Endothelial cell of umbilical vein (primary cell): ENCODE results near the gene FAM3D. TPM values are rescaled to one million over a fixed set of nuclear protein-coding genes. Genes with fewer than 3 reads are reported as not detected.

ENCODE experiments used
- BruUV-seq: library from RNA; stranded (reverse); fragments of 400-500 nt; replicated peaks from 2 replicates; lab custom pipeline; 2021; lab: Mats Ljungman, UMichigan
- CTCF ChIA-PET: fragments of 300-600, 350-600 bp; sonication (Branson Sonifier 250); formaldehyde crosslinking; loops from one replicate; lab custom pipeline; 2021; ENCODE audit warnings: antibody characterized with exemption, inconsistent platforms; lab: Charles Lee
- POLR2A ChIA-PET: fragments of 300-600, 350-600 bp; sonication (Branson Sonifier 250); formaldehyde crosslinking; loops from one replicate; lab custom pipeline; 2021; ENCODE audit warnings: antibody characterized with exemption, inconsistent platforms; lab: Charles Lee
- DNase-seq: peaks from one replicate; pipeline ENCODE4 v3.0.0-alpha.2; 2011; ENCODE audit warnings: low read depth, low spot score
- FAIRE-seq: peaks from 2 replicates; lab custom pipeline; 2011; peaks lifted over from hg19 to GRCh38; lab: Jason Lieb, UNC
- H2AFZ ChIP-seq: 2 replicates; pipeline ENCODE4 v1.6.0; 2012; ENCODE audit warnings: low read depth, low read length, control low read depth, inconsistent platforms
- H3K27ac ChIP-seq: 2 replicates; pipeline ENCODE4 v1.5.1; 2011; ENCODE audit warnings: low read depth, mild to moderate bottlenecking, control low read depth, low read length, moderate library complexity; ENCODE audit not compliant: insufficient read depth
- H3K27me3 ChIP-seq, 2 experiments: 2 replicates each; pipeline versions ENCODE4 v1.6.0 to v1.6.1; 2011; ENCODE audit warnings: low read length in 2 of 2, mixed read lengths in 1 of 2; ENCODE audit not compliant: control insufficient read depth in 2 of 2, insufficient read depth in 2 of 2
- H3K36me3 ChIP-seq, 2 experiments: 2 replicates in 1 of 2; 3 replicates in 1 of 2; pipeline ENCODE4 v1.5.1; 2011; ENCODE audit warnings: low read length in 2 of 2, mild to moderate bottlenecking in 1 of 2, moderate library complexity in 1 of 2; ENCODE audit not compliant: control insufficient read depth in 2 of 2, insufficient read depth in 2 of 2; ENCODE audit errors: extremely low read depth in 1 of 2
- H3K4me1 ChIP-seq: 3 replicates; pipeline ENCODE4 v1.5.1; 2011; ENCODE audit warnings: mild to moderate bottlenecking, low read length; ENCODE audit not compliant: control insufficient read depth, insufficient read depth; ENCODE audit errors: extremely low read depth
- H3K4me2 ChIP-seq: 2 replicates; pipeline ENCODE4 v1.6.1; 2011; ENCODE audit warnings: low read length, control low read depth, mixed read lengths; ENCODE audit not compliant: insufficient read depth
- H3K4me3 ChIP-seq, 3 experiments: fragments of 200-600 bp in 1 of 3; sonication (generic), shearing (Covaris generic) in 1 of 3; replicated peaks in 1 of 3; 2 replicates each; pipeline ENCODE4 v1.5.1; 2011 to 2016; ENCODE audit warnings: control low read depth in 3 of 3, low read length in 3 of 3, mild to moderate bottlenecking in 2 of 3, inconsistent platforms in 1 of 3, low read depth in 1 of 3, moderate library complexity in 1 of 3; ENCODE audit not compliant: insufficient read depth in 1 of 3
- H3K79me2 ChIP-seq: 2 replicates; pipeline ENCODE4 v1.6.0; 2012; ENCODE audit warnings: low read length, inconsistent platforms; ENCODE audit not compliant: control insufficient read depth, insufficient read depth
- H3K9ac ChIP-seq: replicated peaks from 2 replicates; pipeline ENCODE3; 2011; ENCODE audit warnings: low read length, control low read depth; ENCODE audit not compliant: insufficient read depth; ENCODE audit errors: extremely low read depth
- H3K9me1 ChIP-seq: replicated peaks from 3 replicates; pipeline ENCODE4 v1.6.0; 2011; ENCODE audit warnings: mild to moderate bottlenecking, low read length; ENCODE audit not compliant: control insufficient read depth, insufficient read depth; ENCODE audit errors: extremely low read depth
- H3K9me3 ChIP-seq: replicated peaks from 2 replicates; pipeline ENCODE4 v1.5.1; 2012; ENCODE audit warnings: low read length, inconsistent platforms; ENCODE audit not compliant: control insufficient read depth, insufficient read depth
- H4K20me1 ChIP-seq: replicated peaks from 2 replicates; pipeline ENCODE3; 2011; ENCODE audit warnings: mild to moderate bottlenecking, low read length; ENCODE audit not compliant: control insufficient read depth, insufficient read depth; ENCODE audit errors: extremely low read depth
- EZH2 ChIP-seq: IDR thresholded peaks from 2 replicates; pipeline ENCODE4 v1.6.1; 2012; ENCODE audit warnings: borderline replicate concordance, low read depth, mild to moderate bottlenecking, moderate library complexity, low read length, inconsistent platforms; ENCODE audit not compliant: severe bottlenecking
- FOS ChIP-seq: IDR thresholded peaks from 2 replicates; pipeline ENCODE4 v1.6.1; 2011; ENCODE audit warnings: mild to moderate bottlenecking, low read length, moderate library complexity, borderline replicate concordance; ENCODE audit not compliant: insufficient read depth
- GATA2 ChIP-seq: IDR thresholded peaks from 2 replicates; pipeline ENCODE4 v1.7.0; 2011; ENCODE audit warnings: low read depth, mild to moderate bottlenecking, moderate library complexity, mixed read lengths, low read length; ENCODE audit not compliant: insufficient read length, insufficient read depth
- JUN ChIP-seq: IDR thresholded peaks from 2 replicates; pipeline ENCODE4 v1.6.1; 2011; ENCODE audit warnings: borderline replicate concordance, low read depth; ENCODE audit not compliant: insufficient read length, insufficient read depth
- POLR2A ChIP-seq: IDR thresholded peaks from 2 replicates; pipeline ENCODE4 v1.6.1; 2012; ENCODE audit warnings: low read depth, mild to moderate bottlenecking, control low read depth, low read length
- POLR2AphosphoS5 ChIP-seq: IDR thresholded peaks from 2 replicates; pipeline ENCODE4 v1.6.1; 2012; ENCODE audit warnings: low read depth, mild to moderate bottlenecking, control low read depth, low read length, moderate library complexity; ENCODE audit not compliant: insufficient read depth
- dilution Hi-C: fragments of 300-500 bp; cut with MboI; formaldehyde crosslinking; loops from one replicate; pipeline ENCODE4 v1.15.0; 2019; ENCODE audit warnings: low sequenced_read_pairs; ENCODE audit not compliant: extremely low pct_ligation_motif_present
- intact Hi-C: fragments of 100-400 bp; cut with micrococcal nuclease; formaldehyde crosslinking; loops from one replicate; pipeline ENCODE4 v1.10.0; 2022
- polyA plus RNA-seq, 4 experiments: library from polyadenylated mRNA; depleted of rRNA in 3 of 4; stranded (reverse) in 3 of 4; unstranded in 1 of 4; fragments of >200 nt; gene quantifications; 2 replicates each; pipeline versions ENCODE4 v1.2.1 to v1.2.3, GENCODE V29; 2011 to 2012; ENCODE audit warnings: missing spikeins in 1 of 4
- total RNA-seq: library from RNA; stranded (reverse); gene quantifications from 2 replicates; pipeline ENCODE4 v1.2.3, GENCODE V29; 2021
- TF ChIP-seq, protein P1 (sequence below): IDR thresholded peaks from 2 replicates; pipeline ENCODE4 v1.6.1; 2011; ENCODE audit not compliant: insufficient read depth, insufficient read length
- TF ChIP-seq, protein P2 (sequence below), 2 donors: IDR thresholded peaks; 1 replicate in 1 of 2; 2 replicates in 1 of 2; pipeline ENCODE4 v1.5.1; 2011; ENCODE audit warnings: low read length in 2 of 2, mild to moderate bottlenecking in 2 of 2, moderate library complexity in 2 of 2, control low read depth in 1 of 2, inconsistent platforms in 1 of 2, low read depth in 1 of 2; ENCODE audit not compliant: insufficient read depth in 1 of 2; ENCODE audit errors: extremely low read depth in 1 of 2

Gene FAM3D
- total and polyA plus RNA-seq, 2 donors (not counting 3 experiments of a cell fraction or from before 2014, with no cell fraction given), result 0.12 TPM; not detected in 1

DNA sequence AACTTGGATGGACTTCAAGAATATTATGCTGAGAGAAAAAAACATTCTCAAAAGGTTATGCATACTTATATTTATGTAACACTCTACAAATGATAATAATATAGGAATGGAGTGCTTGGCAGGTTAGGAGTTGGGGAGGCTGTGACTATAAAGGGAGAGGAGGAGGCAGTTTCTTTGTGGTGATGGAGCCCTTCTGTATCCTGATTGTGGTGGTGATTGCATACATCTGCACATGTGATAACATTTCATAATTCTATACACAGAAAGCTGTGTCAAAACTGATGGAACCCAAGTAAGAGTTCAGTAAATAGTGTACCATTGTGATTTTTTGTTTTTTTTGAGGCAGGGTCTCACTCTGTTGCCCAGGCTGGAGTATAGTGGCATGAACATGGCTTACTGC is 31.7 kb upstream of the FAM3D start:
- ChIA-PET CTCF (no interaction called here), POLR2A (no interaction called here)
- FAIRE-seq (no peak), DNase-seq (no peak)
- H3K9me3 ChIP-seq, result no peaks in the 10 kb centered on the region
- H3K27me3 ChIP-seq, result no peaks in the 10 kb centered on the region
- H3K9me1 ChIP-seq, result no peaks in the 10 kb centered on the region
- H4K20me1 ChIP-seq, result no peaks in the 10 kb centered on the region
- no peaks in the 10 kb centered on the region for H3K79me2 ChIP-seq
- TF ChIP-seq POLR2A, result no peak
- no peak for TF ChIP-seq POLR2AphosphoS5
- TF ChIP-seq GATA2, result no peak
- TF ChIP-seq EZH2, result no peak
- no peak for TF ChIP-seq JUN
- no peak for TF ChIP-seq FOS
- TF ChIP-seq, protein P1, sequence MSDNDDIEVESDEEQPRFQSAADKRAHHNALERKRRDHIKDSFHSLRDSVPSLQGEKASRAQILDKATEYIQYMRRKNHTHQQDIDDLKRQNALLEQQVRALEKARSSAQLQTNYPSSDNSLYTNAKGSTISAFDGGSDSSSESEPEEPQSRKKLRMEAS, result no peak
- TF ChIP-seq, protein P2, sequence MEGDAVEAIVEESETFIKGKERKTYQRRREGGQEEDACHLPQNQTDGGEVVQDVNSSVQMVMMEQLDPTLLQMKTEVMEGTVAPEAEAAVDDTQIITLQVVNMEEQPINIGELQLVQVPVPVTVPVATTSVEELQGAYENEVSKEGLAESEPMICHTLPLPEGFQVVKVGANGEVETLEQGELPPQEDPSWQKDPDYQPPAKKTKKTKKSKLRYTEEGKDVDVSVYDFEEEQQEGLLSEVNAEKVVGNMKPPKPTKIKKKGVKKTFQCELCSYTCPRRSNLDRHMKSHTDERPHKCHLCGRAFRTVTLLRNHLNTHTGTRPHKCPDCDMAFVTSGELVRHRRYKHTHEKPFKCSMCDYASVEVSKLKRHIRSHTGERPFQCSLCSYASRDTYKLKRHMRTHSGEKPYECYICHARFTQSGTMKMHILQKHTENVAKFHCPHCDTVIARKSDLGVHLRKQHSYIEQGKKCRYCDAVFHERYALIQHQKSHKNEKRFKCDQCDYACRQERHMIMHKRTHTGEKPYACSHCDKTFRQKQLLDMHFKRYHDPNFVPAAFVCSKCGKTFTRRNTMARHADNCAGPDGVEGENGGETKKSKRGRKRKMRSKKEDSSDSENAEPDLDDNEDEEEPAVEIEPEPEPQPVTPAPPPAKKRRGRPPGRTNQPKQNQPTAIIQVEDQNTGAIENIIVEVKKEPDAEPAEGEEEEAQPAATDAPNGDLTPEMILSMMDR (IDR thresholded peaks at IDR 0.05; ENCODE audit: extremely low read depth in 1 of 2, insufficient read depth in 1 of 2, low read depth in 1 of 2, low read length in 2 of 2), result no peak
- dilution Hi-C loops (no loop called here), intact Hi-C loops (no loop called here)
- no TSS peak for BruUV-seq
- H3K9ac ChIP-seq, result no peak overlapping the region
- no peaks in the 10 kb centered on the region for H3K4me1 ChIP-seq
- no peak overlapping the region for H3K4me2 ChIP-seq
- no peak overlapping the region for H3K4me3 ChIP-seq
- H3K36me3 ChIP-seq, result no peaks in the 10 kb centered on the region
- H3K27ac ChIP-seq, result no peak overlapping the region
- H2AFZ ChIP-seq, result no peak overlapping the region
